Subcutaneous adipose tissue (tissue), 4 donors: ENCODE results near the gene TMEM9. TPM values are rescaled to one million over a fixed set of nuclear protein-coding genes. Genes with fewer than 3 reads are reported as not detected.

Experiments used
- CTCF ChIP-seq: fragments of 450-650 bp; IDR thresholded peaks from one replicate; pipeline ENCODE4 v1.5.1; 2016; ENCODE audit warnings: low read depth, mild to moderate bottlenecking, control low read depth, antibody characterized with exemption, moderate library complexity
- total RNA-seq, 4 donors: library from RNA; depleted of rRNA; stranded (reverse); fragments of >200 nt; gene quantifications; one replicate each; pipeline ENCODE4 v1.1.0, GENCODE V29; 2016

TMEM9 gene
- total RNA-seq, 4 donors from 2014 or later, result 17.4 to 38.4 (median 35.2) TPM

- TF ChIP-seq CTCF, result no peak
Observed at GRCh38 chr1:201092738-201093137, 61.5 kb downstream of the TMEM9 start.

GRCh38 chr1:201091256-201091655 lies 63.0 kb downstream of the TMEM9 start:
- no peak for TF ChIP-seq CTCF

GRCh38 chr1:201090541-201090940 lies 63.7 kb downstream of the TMEM9 start:
- no peak for TF ChIP-seq CTCF

GRCh38 chr1:201089596-201089995 lies 64.7 kb downstream of the TMEM9 start:
- TF ChIP-seq CTCF, result no peak

- no peak for TF ChIP-seq CTCF
Observed at GRCh38 chr1:201088901-201089525, 65.3 kb downstream of the TMEM9 start.

GRCh38 chr1:201088395-201088794 lies 65.9 kb downstream of the TMEM9 start:
- no peak for TF ChIP-seq CTCF

GRCh38 chr1:201085902-201086735 lies 68.2 kb downstream of the TMEM9 start:
- TF ChIP-seq CTCF, result no peak
